ENCODE results near the gene KIAA1328.

DNA sequence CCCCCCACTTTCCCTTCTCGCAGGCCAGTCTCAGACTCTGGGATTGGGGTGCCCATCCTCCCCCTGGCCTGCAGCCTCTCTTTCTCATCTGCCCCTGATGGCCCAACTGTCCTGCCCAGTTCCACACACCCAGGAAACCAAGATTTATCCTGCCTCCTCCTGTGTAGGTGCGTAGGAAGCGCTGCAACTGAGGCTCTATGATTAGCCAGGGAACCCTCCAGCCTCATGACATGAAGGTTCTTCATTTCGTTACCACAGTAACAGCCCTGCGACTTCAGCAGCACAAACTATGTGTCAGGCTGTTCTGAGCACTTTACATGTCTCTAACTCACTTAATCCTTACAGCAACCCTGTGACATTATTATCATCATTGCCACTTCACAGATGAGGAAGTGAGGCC lies 430.8 kb downstream of the KIAA1328 start:
- no peak for TF ChIP-seq POLR2A (IDR thresholded peaks at IDR 0.05)
- TF ChIP-seq, protein P1, sequence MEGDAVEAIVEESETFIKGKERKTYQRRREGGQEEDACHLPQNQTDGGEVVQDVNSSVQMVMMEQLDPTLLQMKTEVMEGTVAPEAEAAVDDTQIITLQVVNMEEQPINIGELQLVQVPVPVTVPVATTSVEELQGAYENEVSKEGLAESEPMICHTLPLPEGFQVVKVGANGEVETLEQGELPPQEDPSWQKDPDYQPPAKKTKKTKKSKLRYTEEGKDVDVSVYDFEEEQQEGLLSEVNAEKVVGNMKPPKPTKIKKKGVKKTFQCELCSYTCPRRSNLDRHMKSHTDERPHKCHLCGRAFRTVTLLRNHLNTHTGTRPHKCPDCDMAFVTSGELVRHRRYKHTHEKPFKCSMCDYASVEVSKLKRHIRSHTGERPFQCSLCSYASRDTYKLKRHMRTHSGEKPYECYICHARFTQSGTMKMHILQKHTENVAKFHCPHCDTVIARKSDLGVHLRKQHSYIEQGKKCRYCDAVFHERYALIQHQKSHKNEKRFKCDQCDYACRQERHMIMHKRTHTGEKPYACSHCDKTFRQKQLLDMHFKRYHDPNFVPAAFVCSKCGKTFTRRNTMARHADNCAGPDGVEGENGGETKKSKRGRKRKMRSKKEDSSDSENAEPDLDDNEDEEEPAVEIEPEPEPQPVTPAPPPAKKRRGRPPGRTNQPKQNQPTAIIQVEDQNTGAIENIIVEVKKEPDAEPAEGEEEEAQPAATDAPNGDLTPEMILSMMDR (IDR thresholded peaks at IDR 0.05) = no peak

Measured in lower leg skin (tissue), 3 donors.